Activated B cell treated with CpG ODN at 0.5 μM for 24 hours (primary cell): ENCODE measurements around the gene SCGB3A1. TPM values are rescaled to one million over a fixed set of nuclear protein-coding genes. Genes with fewer than 3 reads are reported as not detected.

ENCODE experiments used
- ATAC-seq: fragments of 200-7000 bp; cut with Tn5 transposase; one replicate; pipeline ENCODE4 v1.10.0; 2021; ENCODE audit warnings: low read depth, mild to moderate bottlenecking, moderate library complexity
- CTCF ChIA-PET: fragments of 350-600 bp; sonication (Branson Sonifier 250); formaldehyde crosslinking; loops from one replicate; lab custom pipeline; 2021; ENCODE audit warnings: antibody characterized with exemption; lab: Charles Lee
- POLR2A ChIA-PET: fragments of 350-600 bp; sonication (Branson Sonifier 250); formaldehyde crosslinking; loops from one replicate; lab custom pipeline; 2021; ENCODE audit warnings: antibody characterized with exemption; lab: Charles Lee
- DNase-seq: peaks from one replicate; pipeline ENCODE4 v3.0.0; 2022
- H3K27ac Mint-ChIP-seq: one replicate; pipeline ENCODE4 v1.8.0; 2020; ENCODE audit warnings: mixed read lengths
- H3K27me3 Mint-ChIP-seq: one replicate; pipeline ENCODE4 v1.8.0; 2021; ENCODE audit warnings: mixed read lengths
- H3K36me3 Mint-ChIP-seq: one replicate; pipeline ENCODE4 v1.8.0; 2021; ENCODE audit warnings: low read depth, mixed read lengths
- H3K4me1 Mint-ChIP-seq: one replicate; pipeline ENCODE4 v1.8.0; 2021; ENCODE audit warnings: mixed read lengths
- H3K4me3 Mint-ChIP-seq: one replicate; pipeline ENCODE4 v1.8.0; 2020; ENCODE audit warnings: mild to moderate bottlenecking, mixed read lengths
- H3K9me3 Mint-ChIP-seq: one replicate; pipeline ENCODE4 v1.8.0; 2020; ENCODE audit warnings: mixed read lengths
- CTCF ChIP-seq: fragments of 200-600 bp; IDR thresholded peaks from one replicate; pipeline ENCODE4 v1.8.0; 2022; ENCODE audit warnings: antibody characterized with exemption, mild to moderate bottlenecking
- intact Hi-C: fragments of 100-400 bp; cut with micrococcal nuclease; formaldehyde crosslinking; loops from one replicate; pipeline ENCODE4 v1.15.1; 2024
- total RNA-seq: library from RNA; stranded (reverse); gene quantifications from 2 replicates; pipeline ENCODE4 v1.2.3, GENCODE V29; 2022

SCGB3A1 gene
- total RNA-seq, 1 donor from 2014 or later, result not detected

- ChIA-PET CTCF (no interaction called here), POLR2A (no interaction called here)
- Mint-ChIP-seq H3K27ac (no peak overlapping the region), H3K4me1 (no peaks in the 10 kb centered on the region), H3K36me3 (no peaks in the 10 kb centered on the region), H3K4me3 (no peak overlapping the region), H3K9me3 (no peaks in the 10 kb centered on the region), H3K27me3 (no peaks in the 10 kb centered on the region)
- intact Hi-C loops, result no loop called here
- no peak for TF ChIP-seq CTCF
- DNase-seq (no peak), ATAC-seq (no peak)
These were observed 40.5 kb upstream of the SCGB3A1 start for GRCh38 chr5:180631549-180632383.

GRCh38 chr5:180630426-180630825 lies 39.1 kb upstream of the SCGB3A1 start:
- no peaks in the 10 kb centered on the region for H3K9me3 Mint-ChIP-seq
- ChIA-PET POLR2A (no interaction called here), CTCF (no interaction called here)
- intact Hi-C loops, result no loop called here
- H3K27ac Mint-ChIP-seq, result no peak overlapping the region
- ATAC-seq (no peak), DNase-seq (no peak)
- TF ChIP-seq CTCF, result no peak
- no peaks in the 10 kb centered on the region for H3K4me1 Mint-ChIP-seq
- H3K36me3 Mint-ChIP-seq, result no peaks in the 10 kb centered on the region
- no peaks in the 10 kb centered on the region for H3K27me3 Mint-ChIP-seq
- H3K4me3 Mint-ChIP-seq, result no peak overlapping the region

GRCh38 chr5:180629831-180630382 lies 38.6 kb upstream of the SCGB3A1 start:
- H3K27me3 Mint-ChIP-seq, result no peaks in the 10 kb centered on the region
- no peak for TF ChIP-seq CTCF
- no peak overlapping the region for H3K27ac Mint-ChIP-seq
- H3K4me1 Mint-ChIP-seq, result no peaks in the 10 kb centered on the region
- no peaks in the 10 kb centered on the region for H3K9me3 Mint-ChIP-seq
- no peak for DNase-seq
- no peak for ATAC-seq
- H3K4me3 Mint-ChIP-seq, result no peak overlapping the region
- ChIA-PET CTCF (no interaction called here), POLR2A (no interaction called here)
- intact Hi-C loops, result no loop called here
- H3K36me3 Mint-ChIP-seq, result no peaks in the 10 kb centered on the region

- ChIA-PET CTCF (no interaction called here), POLR2A (no interaction called here)
- no peak for TF ChIP-seq CTCF
- Mint-ChIP-seq H3K36me3 (no peaks in the 10 kb centered on the region), H3K27ac (no peak overlapping the region), H3K4me1 (no peaks in the 10 kb centered on the region), H3K9me3 (no peaks in the 10 kb centered on the region), H3K4me3 (no peak overlapping the region), H3K27me3 (no peaks in the 10 kb centered on the region)
- ATAC-seq (no peak), DNase-seq (no peak)
- intact Hi-C loops, result no loop called here
These were observed 37.8 kb upstream of the SCGB3A1 start for GRCh38 chr5:180628827-180629750.

- CTCF ChIA-PET, result no interaction called here
- Mint-ChIP-seq H3K4me1 (no peaks in the 10 kb centered on the region), H3K36me3 (no peaks in the 10 kb centered on the region), H3K9me3 (no peaks in the 10 kb centered on the region), H3K27me3 (no peaks in the 10 kb centered on the region), H3K27ac (no peak overlapping the region), H3K4me3 (no peak overlapping the region)
- POLR2A ChIA-PET, result no interaction called here
- TF ChIP-seq CTCF, result no peak
- no peak for DNase-seq
- intact Hi-C loops, result no loop called here
- ATAC-seq, result no peak
These were observed 36.9 kb upstream of the SCGB3A1 start for GRCh38 chr5:180628211-180628610.
